ENCODE data around the gene ZNF853. TPM values are rescaled to one million over a fixed set of nuclear protein-coding genes. Genes with fewer than 3 reads are reported as not detected.
"Not testable (repeated sequence)": the region's sequence is repeated elsewhere in the genome, so short reads cannot be mapped to it uniquely, and the experiment has no call there.

Gene ZNF853
- total RNA-seq, 1 experiment from 2014 or later, result 3.4 TPM

DNA sequence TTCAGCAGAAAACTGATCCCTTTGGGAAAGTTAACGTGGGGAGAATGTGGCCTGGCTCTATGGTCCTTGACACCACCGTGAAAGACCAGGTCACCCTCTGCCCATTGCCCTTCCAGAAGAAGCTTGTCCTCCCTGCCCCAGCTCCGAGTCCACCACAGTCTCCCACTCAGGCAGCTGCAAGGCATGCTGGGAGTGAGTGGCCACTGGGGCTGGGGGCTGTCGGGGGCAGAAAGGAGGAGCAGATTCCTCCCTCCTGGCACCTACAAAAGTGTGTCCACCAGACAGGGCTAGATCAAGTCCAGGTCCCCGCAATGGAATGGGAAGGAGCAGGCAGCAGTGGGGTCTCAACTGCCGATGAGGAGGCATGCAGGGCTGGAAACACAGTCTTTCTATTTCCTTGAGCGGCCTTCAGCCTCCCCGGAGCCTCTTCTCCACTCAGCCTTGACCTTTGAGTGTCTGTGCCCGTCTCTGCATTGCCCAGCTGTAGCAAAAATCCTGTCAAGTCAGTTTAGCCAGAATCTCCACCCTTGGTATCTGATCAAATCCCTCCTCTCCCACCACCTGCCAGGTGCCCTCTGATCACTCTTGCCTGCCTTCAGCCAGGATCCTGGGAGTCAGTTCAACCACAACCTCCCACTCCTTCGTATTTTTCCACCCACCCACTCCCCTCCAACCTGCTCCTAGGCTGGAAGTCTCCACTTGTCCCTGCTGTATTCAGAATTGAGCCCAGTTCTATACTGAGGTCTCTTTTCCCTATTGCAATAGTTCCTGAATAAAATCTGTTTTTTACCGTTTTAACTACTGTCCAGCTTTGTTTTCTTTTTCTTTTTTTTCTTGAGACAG lies 14.8 kb downstream of the ZNF853 start:
- TF ChIP-seq EZH2 (IDR thresholded peaks at IDR 0.05; ENCODE audit: borderline replicate concordance, low read depth, low read length, poor library complexity, severe bottlenecking), result no peak
- ChIA-PET POLR2A (ENCODE audit: low non-redundant PET) (no interaction called here), CTCF (no interaction called here)
- DNase-seq (ENCODE audit: low spot score), result no peak
- no peak overlapping the region for H3K27ac ChIP-seq (ENCODE audit: low read depth, low read length, poor library complexity, severe bottlenecking)
- no peaks in the 10 kb centered on the region for H3K9me3 ChIP-seq (ENCODE audit: low read depth, low read length, poor library complexity, severe bottlenecking)
- H3K27me3 ChIP-seq (replicated peaks; ENCODE audit: insufficient read depth, low read depth, low read length, poor library complexity), result no peaks in the 10 kb centered on the region
- H3K36me3 ChIP-seq (ENCODE audit: insufficient read depth, low read length, poor library complexity, severe bottlenecking), result no peaks in the 10 kb centered on the region
- no TSS peak for BruUV-seq (replicated peaks)
- intact Hi-C loops (cut with micrococcal nuclease; ENCODE audit: unreplicated experiment), result no loop called here
- no peaks in the 10 kb centered on the region for H3K4me1 ChIP-seq (ENCODE audit: insufficient read depth, low read length, poor library complexity, severe bottlenecking)
- H3K4me3 ChIP-seq (ENCODE audit: low read depth, low read length, poor library complexity, severe bottlenecking), result no peak overlapping the region

DNA sequence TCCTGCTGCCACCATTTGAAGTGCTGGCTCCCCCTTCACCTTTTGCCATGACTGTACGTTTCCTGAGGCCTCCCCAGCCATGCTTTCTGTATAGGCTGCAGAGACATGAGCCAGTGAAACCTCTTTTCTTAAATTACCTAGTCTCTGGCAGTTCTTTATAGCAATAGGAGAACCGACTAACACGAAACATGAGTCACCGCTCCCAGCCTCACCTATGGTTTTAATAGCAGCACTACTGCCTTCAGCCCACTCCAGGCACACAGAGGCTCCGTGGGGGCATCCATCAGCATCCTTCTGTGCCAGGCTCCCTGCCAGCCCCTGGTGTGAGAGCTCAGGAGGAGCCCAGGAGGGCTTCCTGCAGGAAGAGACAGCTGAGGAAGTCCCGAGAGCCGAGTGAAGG lies 16.2 kb downstream of the ZNF853 start:
- DNase-seq (ENCODE audit: low spot score), result no peak

DNA sequence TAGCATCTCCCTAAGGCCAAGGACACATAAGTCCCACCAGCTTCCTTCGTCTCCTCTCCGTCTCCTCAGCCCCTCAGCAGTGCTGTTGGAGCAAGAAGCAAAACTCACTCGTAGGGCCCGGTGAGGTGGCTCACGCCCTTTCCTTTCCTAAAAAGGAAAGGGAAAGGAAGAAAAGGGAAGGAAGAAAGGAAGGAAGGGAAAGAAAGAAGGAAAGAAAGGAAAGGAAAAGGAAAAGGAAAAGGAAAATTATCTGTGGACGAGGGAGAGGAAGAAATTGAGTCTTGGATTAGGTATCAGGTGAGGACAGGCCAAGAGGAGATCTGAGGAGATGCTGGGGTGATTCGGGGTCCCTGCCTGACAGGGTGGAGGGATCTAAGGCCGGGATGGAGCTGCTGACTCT lies 18.6 kb downstream of the ZNF853 start:
- ChIA-PET POLR2A (ENCODE audit: low non-redundant PET) (no interaction called here), CTCF (no interaction called here)
- H3K27me3 ChIP-seq (replicated peaks; ENCODE audit: insufficient read depth, low read depth, low read length, poor library complexity), result no peaks in the 10 kb centered on the region
- TF ChIP-seq CTCF (conservative IDR thresholded peaks at IDR 0.05; ENCODE audit: low read depth, low read length), result no peak
- no peak for TF ChIP-seq EZH2 (IDR thresholded peaks at IDR 0.05; ENCODE audit: borderline replicate concordance, low read depth, low read length, poor library complexity, severe bottlenecking)
- H3K4me3 ChIP-seq (ENCODE audit: low read depth, low read length, poor library complexity, severe bottlenecking), result no peak overlapping the region
- intact Hi-C loops (cut with micrococcal nuclease; ENCODE audit: unreplicated experiment), result no loop called here
- no peak for DNase-seq (ENCODE audit: low spot score)
- no peaks in the 10 kb centered on the region for H3K9me3 ChIP-seq (ENCODE audit: low read depth, low read length, poor library complexity, severe bottlenecking)
- H3K4me1 ChIP-seq (ENCODE audit: insufficient read depth, low read length, poor library complexity, severe bottlenecking), result peaks cover 6% of the 10 kb centered on the region
- no TSS peak for BruUV-seq (replicated peaks)
- H3K27ac ChIP-seq (ENCODE audit: low read depth, low read length, poor library complexity, severe bottlenecking), result no peak overlapping the region
- H3K36me3 ChIP-seq (ENCODE audit: insufficient read depth, low read length, poor library complexity, severe bottlenecking), result no peaks in the 10 kb centered on the region

More for the DNA sequence above, 16.2 kb downstream of the ZNF853 start:
- no peak overlapping the region for H3K27ac ChIP-seq (ENCODE audit: low read depth, low read length, poor library complexity, severe bottlenecking)
- H3K27me3 ChIP-seq (replicated peaks; ENCODE audit: insufficient read depth, low read depth, low read length, poor library complexity), result no peaks in the 10 kb centered on the region
- intact Hi-C loops (cut with micrococcal nuclease; ENCODE audit: unreplicated experiment), result no loop called here
- peaks cover 2% of the 10 kb centered on the region for H3K4me1 ChIP-seq (ENCODE audit: insufficient read depth, low read length, poor library complexity, severe bottlenecking)
- no peak overlapping the region for H3K4me3 ChIP-seq (ENCODE audit: low read depth, low read length, poor library complexity, severe bottlenecking)
- H3K36me3 ChIP-seq (ENCODE audit: insufficient read depth, low read length, poor library complexity, severe bottlenecking), result no peaks in the 10 kb centered on the region
- ChIA-PET POLR2A (ENCODE audit: low non-redundant PET) (no interaction called here), CTCF (no interaction called here)
- H3K9me3 ChIP-seq (ENCODE audit: low read depth, low read length, poor library complexity, severe bottlenecking), result no peaks in the 10 kb centered on the region
- TF ChIP-seq CTCF (conservative IDR thresholded peaks at IDR 0.05; ENCODE audit: low read depth, low read length) (no peak), EZH2 (IDR thresholded peaks at IDR 0.05; ENCODE audit: borderline replicate concordance, low read depth, low read length, poor library complexity, severe bottlenecking) (no peak)
- no TSS peak for BruUV-seq (replicated peaks)

- H3K27me3 ChIP-seq (replicated peaks; ENCODE audit: insufficient read depth, low read depth, low read length, poor library complexity); H3K27ac ChIP-seq (ENCODE audit: low read depth, low read length, poor library complexity, severe bottlenecking); DNase-seq (ENCODE audit: low spot score); H3K9me3 ChIP-seq (ENCODE audit: low read depth, low read length, poor library complexity, severe bottlenecking); intact Hi-C loops (cut with micrococcal nuclease; ENCODE audit: unreplicated experiment); H3K36me3 ChIP-seq (ENCODE audit: insufficient read depth, low read length, poor library complexity, severe bottlenecking); POLR2A ChIA-PET (ENCODE audit: low non-redundant PET); BruUV-seq (replicated peaks); H3K4me1 ChIP-seq (ENCODE audit: insufficient read depth, low read length, poor library complexity, severe bottlenecking); H3K4me3 ChIP-seq (ENCODE audit: low read depth, low read length, poor library complexity, severe bottlenecking); CTCF ChIA-PET: not testable (repeated sequence)
These were observed 19.6 kb downstream of the ZNF853 start for GRCh38 chr7:6634971-6635370.
